Stomach smooth muscle (tissue), 2 donors: Measurements from ENCODE around the gene SEMA5A.

Source experiments
- H3K27ac ChIP-seq: one replicate; pipeline ENCODE4 v1.7.0; 2013; ENCODE audit warnings: mild to moderate bottlenecking, low read length, inconsistent platforms
- H3K27me3 ChIP-seq, 2 donors: one replicate each; pipeline ENCODE4 v1.7.0; 2013; ENCODE audit warnings: low read length in 2 of 2; ENCODE audit not compliant: insufficient read depth in 2 of 2, control insufficient read depth in 1 of 2
- H3K36me3 ChIP-seq, 2 donors: one replicate each; pipeline ENCODE4 v1.7.0; 2013; ENCODE audit warnings: low read length in 2 of 2; ENCODE audit not compliant: control insufficient read depth in 2 of 2, insufficient read depth in 2 of 2
- H3K4me1 ChIP-seq: one replicate; pipeline ENCODE4 v1.7.0; 2013; ENCODE audit warnings: low read length; ENCODE audit not compliant: control insufficient read depth, insufficient read depth
- H3K4me3 ChIP-seq, 2 donors: one replicate each; pipeline ENCODE4 v1.7.0; 2013; ENCODE audit warnings: low read length in 2 of 2
- H3K9ac ChIP-seq, 2 donors: one replicate each; pipeline ENCODE4 v1.7.0; 2013; ENCODE audit warnings: low read length in 2 of 2, mild to moderate bottlenecking in 1 of 2
- H3K9me3 ChIP-seq, 2 donors: one replicate each; pipeline ENCODE4 v1.7.0; 2013; ENCODE audit warnings: low read length in 2 of 2; ENCODE audit not compliant: control insufficient read depth in 2 of 2
- donor health status: healthy.
- donor health status: Pancreatic carcinoma.

Gene SEMA5A

GRCh38 chr5:9399094-9399493, 146.8 kb downstream of the SEMA5A start:
- H3K9ac ChIP-seq, result no peak overlapping the region
- H3K27me3 ChIP-seq, result no peaks in the 10 kb centered on the region
- H3K36me3 ChIP-seq, result no peaks in the 10 kb centered on the region
- no peaks in the 10 kb centered on the region for H3K4me1 ChIP-seq
- no peak overlapping the region for H3K4me3 ChIP-seq
- H3K27ac ChIP-seq, result no peak overlapping the region
- no peaks in the 10 kb centered on the region for H3K9me3 ChIP-seq

GRCh38 chr5:9398227-9398626, 147.6 kb downstream of the SEMA5A start:
- no peaks in the 10 kb centered on the region for H3K27me3 ChIP-seq
- no peaks in the 10 kb centered on the region for H3K4me1 ChIP-seq
- H3K36me3 ChIP-seq, result no peaks in the 10 kb centered on the region
- H3K4me3 ChIP-seq, result no peak overlapping the region
- no peaks in the 10 kb centered on the region for H3K9me3 ChIP-seq
- no peak overlapping the region for H3K27ac ChIP-seq
- no peak overlapping the region for H3K9ac ChIP-seq

- Histone ChIP-seq H3K9me3 (no peaks in the 10 kb centered on the region), H3K27me3 (no peaks in the 10 kb centered on the region), H3K9ac (no peak overlapping the region), H3K4me1 (no peaks in the 10 kb centered on the region), H3K4me3 (no peak overlapping the region), H3K36me3 (no peaks in the 10 kb centered on the region), H3K27ac (no peak overlapping the region)
These were observed 149.5 kb downstream of the SEMA5A start for GRCh38 chr5:9396285-9396770.

GRCh38 chr5:9395706-9396105, 150.2 kb downstream of the SEMA5A start:
- Histone ChIP-seq H3K4me1 (no peaks in the 10 kb centered on the region), H3K27ac (no peak overlapping the region)

GRCh38 chr5:9394221-9394620, 151.7 kb downstream of the SEMA5A start:
- H3K9ac ChIP-seq, result no peak overlapping the region
- no peaks in the 10 kb centered on the region for H3K4me1 ChIP-seq
- H3K4me3 ChIP-seq, result no peak overlapping the region
- no peaks in the 10 kb centered on the region for H3K36me3 ChIP-seq
- H3K27ac ChIP-seq, result no peak overlapping the region
- H3K27me3 ChIP-seq, result no peaks in the 10 kb centered on the region
- H3K9me3 ChIP-seq, result no peaks in the 10 kb centered on the region

More at GRCh38 chr5:9395706-9396105, 150.2 kb downstream of the SEMA5A start:
- H3K9ac ChIP-seq, result no peak overlapping the region
- H3K4me3 ChIP-seq, result no peak overlapping the region
- H3K27me3 ChIP-seq, result no peaks in the 10 kb centered on the region
- H3K36me3 ChIP-seq, result no peaks in the 10 kb centered on the region
- no peaks in the 10 kb centered on the region for H3K9me3 ChIP-seq

GRCh38 chr5:9392625-9393024, 153.2 kb downstream of the SEMA5A start:
- no peak overlapping the region for H3K9ac ChIP-seq
- no peaks in the 10 kb centered on the region for H3K36me3 ChIP-seq
- H3K9me3 ChIP-seq, result no peaks in the 10 kb centered on the region
- H3K4me1 ChIP-seq, result no peaks in the 10 kb centered on the region
- no peaks in the 10 kb centered on the region for H3K27me3 ChIP-seq
- no peak overlapping the region for H3K27ac ChIP-seq
- H3K4me3 ChIP-seq, result no peak overlapping the region

GRCh38 chr5:9391080-9391479, 154.8 kb downstream of the SEMA5A start:
- no peak overlapping the region for H3K27ac ChIP-seq
- no peaks in the 10 kb centered on the region for H3K27me3 ChIP-seq
- no peaks in the 10 kb centered on the region for H3K4me1 ChIP-seq
- no peak overlapping the region for H3K9ac ChIP-seq
- no peaks in the 10 kb centered on the region for H3K9me3 ChIP-seq
- H3K36me3 ChIP-seq, result no peaks in the 10 kb centered on the region
- H3K4me3 ChIP-seq, result no peak overlapping the region

DNA sequence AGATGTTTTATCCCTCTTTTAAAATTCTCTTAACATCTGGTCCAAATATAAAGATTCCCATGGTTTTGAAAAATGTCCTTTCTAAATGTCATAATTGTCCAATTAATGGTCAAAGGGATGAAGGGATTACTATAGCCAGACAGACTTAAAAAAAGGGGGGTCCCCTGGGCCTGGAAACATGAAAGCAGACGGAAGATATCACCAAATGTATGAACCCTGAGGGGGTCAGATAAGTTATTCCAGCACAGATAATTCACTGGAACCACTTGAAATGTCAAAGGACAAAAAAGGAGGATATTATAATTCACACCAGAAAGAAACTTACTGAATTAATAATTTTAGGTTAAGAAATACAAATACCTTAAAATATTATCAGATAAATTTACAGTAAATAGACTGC, 155.8 kb downstream of the SEMA5A start:
- Histone ChIP-seq H3K4me1 (no peaks in the 10 kb centered on the region), H3K4me3 (no peak overlapping the region)

DNA sequence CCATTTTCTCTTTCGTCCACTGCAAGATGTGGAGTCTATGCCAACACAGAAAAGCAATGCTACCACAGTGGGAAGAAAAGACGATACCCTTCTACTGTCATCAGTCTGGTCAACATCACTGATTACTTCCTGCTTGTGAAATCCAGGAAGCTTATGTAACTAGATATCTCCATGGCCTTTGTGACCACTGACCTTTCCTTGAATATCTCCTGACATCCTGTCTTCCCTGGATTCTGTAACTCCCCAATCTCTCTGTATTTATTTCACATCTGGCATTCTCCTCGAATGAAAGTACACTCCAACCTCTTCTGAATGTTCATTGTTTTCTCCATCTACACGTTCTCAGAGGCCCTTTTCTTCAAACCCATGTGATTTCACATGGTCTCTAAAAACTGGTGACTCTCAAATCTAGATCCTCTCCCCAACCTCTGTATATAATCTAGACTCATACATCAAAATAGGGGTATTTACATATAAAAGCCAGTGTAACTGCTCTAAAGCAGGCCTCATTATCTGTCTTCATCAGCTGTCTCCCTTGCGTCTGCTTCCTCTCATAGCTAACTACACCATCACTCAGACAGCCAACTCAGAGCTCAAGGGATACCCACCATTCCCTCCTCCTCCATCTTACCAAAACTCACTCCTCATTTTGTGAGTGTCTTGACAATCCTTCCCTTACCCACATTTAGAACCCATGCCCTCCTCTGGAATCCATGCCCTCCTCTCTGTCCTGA, 156.8 kb downstream of the SEMA5A start:
- Histone ChIP-seq H3K9me3 (no peaks in the 10 kb centered on the region), H3K4me3 (no peak overlapping the region), H3K4me1 (no peaks in the 10 kb centered on the region), H3K27ac (no peak overlapping the region), H3K36me3 (no peaks in the 10 kb centered on the region), H3K27me3 (no peaks in the 10 kb centered on the region), H3K9ac (no peak overlapping the region)

More for the DNA sequence above, 155.8 kb downstream of the SEMA5A start:
- Histone ChIP-seq H3K9ac (no peak overlapping the region), H3K36me3 (no peaks in the 10 kb centered on the region), H3K9me3 (no peaks in the 10 kb centered on the region), H3K27ac (no peak overlapping the region), H3K27me3 (no peaks in the 10 kb centered on the region)

DNA sequence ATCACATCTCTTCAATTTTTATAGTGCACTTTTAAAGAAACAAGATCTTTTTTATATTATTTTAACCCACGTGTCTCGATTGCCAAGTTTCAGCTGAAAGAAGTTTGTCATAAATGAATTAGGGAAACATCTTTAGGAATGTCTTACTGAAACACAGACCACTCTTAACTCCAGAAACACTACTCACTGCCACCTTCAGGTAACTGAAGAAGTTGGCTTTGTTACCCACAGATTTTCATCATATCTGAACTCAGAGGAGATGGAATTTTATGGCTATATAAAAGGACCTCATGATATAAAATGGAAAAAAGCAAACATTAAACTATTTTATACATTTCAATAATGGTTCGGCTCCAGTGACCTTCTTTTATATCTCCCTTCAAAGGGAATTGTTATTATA, 158.0 kb downstream of the SEMA5A start:
- H3K36me3 ChIP-seq, result no peaks in the 10 kb centered on the region
- H3K4me3 ChIP-seq, result no peak overlapping the region
- H3K27me3 ChIP-seq, result no peaks in the 10 kb centered on the region
- no peaks in the 10 kb centered on the region for H3K9me3 ChIP-seq
- no peaks in the 10 kb centered on the region for H3K4me1 ChIP-seq
- no peak overlapping the region for H3K9ac ChIP-seq
- H3K27ac ChIP-seq, result no peak overlapping the region

DNA sequence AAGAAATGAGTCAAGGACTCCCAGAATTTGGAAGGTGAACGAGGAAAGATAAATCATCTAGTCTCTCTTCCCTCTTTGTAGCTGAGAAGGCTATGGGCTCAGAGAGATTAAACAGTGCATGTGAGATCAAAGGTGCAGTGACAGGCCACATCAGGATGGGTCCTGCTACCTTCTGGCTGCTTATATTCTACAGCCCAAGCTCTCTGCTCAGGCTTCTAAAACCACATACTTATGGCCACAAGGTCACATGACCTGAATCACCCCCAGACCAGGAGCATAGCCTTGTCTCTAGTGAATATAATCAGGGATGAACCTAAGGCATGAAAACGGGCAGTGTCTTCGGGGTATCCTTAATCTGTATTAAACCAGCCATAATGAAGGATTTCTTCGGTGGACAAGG, 158.9 kb downstream of the SEMA5A start:
- H3K4me3 ChIP-seq, result no peak overlapping the region
- no peak overlapping the region for H3K9ac ChIP-seq
- H3K4me1 ChIP-seq, result no peaks in the 10 kb centered on the region
- no peaks in the 10 kb centered on the region for H3K27me3 ChIP-seq
- H3K27ac ChIP-seq, result no peak overlapping the region
- H3K9me3 ChIP-seq, result no peaks in the 10 kb centered on the region
- H3K36me3 ChIP-seq, result no peaks in the 10 kb centered on the region
